Sciatic nerve (tissue), 2 donors: ENCODE data around the gene CD34. TPM values are rescaled to one million over a fixed set of nuclear protein-coding genes. Genes with fewer than 3 reads are reported as not detected.
"Not testable (repeated sequence)": the region's sequence is repeated elsewhere in the genome, so short reads cannot be mapped to it uniquely, and the experiment has no call there.

ENCODE experiments used
- ATAC-seq: fragments of 200-7000 bp; cut with Tn5 transposase; one replicate; pipeline ENCODE4 v1.9.1; 2020; ENCODE audit warnings: mild to moderate bottlenecking, moderate library complexity
- DNase-seq: peaks from one replicate; pipeline ENCODE4 v3.0.0-alpha.2; 2020; ENCODE audit warnings: low spot score
- intact Hi-C: fragments of 100-400 bp; cut with DNase I; formaldehyde crosslinking; loops from one replicate; pipeline ENCODE4 v1.14.2; 2022
- total RNA-seq: library from RNA; stranded (reverse); fragmentation: NEBNext Ultra II Directional; extraction: Animal tissue kit (Norgen Biotek cat#: 25700); gene quantifications from one replicate; pipeline ENCODE4 v1.2.1, GENCODE V29; 2021
- donor health status: DM: no; HTN: no; CAD: no.
- donor health status: DM: no; HTN: no; CAD: no.

Gene CD34
- 103 TPM for total RNA-seq

GRCh38 chr1:207910591-207911354, at the start of gene CD34:
Gene CD34, minus strand, starts transcription at chr1:207911125. Its CDS starts 45 bp downstream, at chr1:207911080.
- intact Hi-C loops, result no loop called here
- no peak for DNase-seq
- ATAC-seq, result peak; percentile 84

GRCh38 chr1:207960346-207960745, 49.4 kb upstream of the CD34 start:
- intact Hi-C loops, result loop anchor here (5.0 kb wide), 1 partner anchor 73 kb away; no protein-coding TSS in a partner anchor
- ATAC-seq (no peak), DNase-seq (no peak)

- ATAC-seq, result no peak
- intact Hi-C loops, result loop anchor here (5.0 kb wide), 1 partner anchor 73 kb away; no protein-coding TSS in a partner anchor
- DNase-seq, result no peak
Measured at GRCh38 chr1:207959910-207960309, 49.0 kb upstream of the CD34 start.

GRCh38 chr1:207959141-207959825, 48.4 kb upstream of the CD34 start:
- peak; percentile 70 for ATAC-seq
- intact Hi-C loops, result no loop called here
- peak; percentile 81 for DNase-seq

GRCh38 chr1:207958376-207959139, 47.6 kb upstream of the CD34 start:
- intact Hi-C loops, result no loop called here
- DNase-seq (no peak), ATAC-seq (no peak)

- ATAC-seq, result no peak
- intact Hi-C loops, result no loop called here
- DNase-seq, result no peak
Measured at GRCh38 chr1:207956986-207957385, 46.1 kb upstream of the CD34 start.

GRCh38 chr1:207954104-207954503, 43.2 kb upstream of the CD34 start:
- DNase-seq, result no peak
- ATAC-seq, result no peak
- intact Hi-C loops, result no loop called here

GRCh38 chr1:207952617-207953542, 42.0 kb upstream of the CD34 start:
- no peak for DNase-seq
- intact Hi-C loops, result no loop called here
- ATAC-seq, result no peak

- DNase-seq, result no peak
- ATAC-seq, result no peak
- intact Hi-C loops, result no loop called here
Measured at GRCh38 chr1:207951652-207952051, 40.7 kb upstream of the CD34 start.

- intact Hi-C loops, result no loop called here
- no peak for ATAC-seq
- DNase-seq, result no peak
Measured at GRCh38 chr1:207950750-207951149, 39.8 kb upstream of the CD34 start.

- no peak for ATAC-seq
- no peak for DNase-seq
- intact Hi-C loops, result no loop called here
Measured at GRCh38 chr1:207949571-207950195, 38.8 kb upstream of the CD34 start.

GRCh38 chr1:207948536-207949250, 37.8 kb upstream of the CD34 start:
- intact Hi-C loops, result no loop called here
- DNase-seq (no peak), ATAC-seq (no peak)

- intact Hi-C loops, result no loop called here
- DNase-seq, result no peak
- ATAC-seq, result no peak
Measured at GRCh38 chr1:207946756-207947155, 35.8 kb upstream of the CD34 start.

GRCh38 chr1:207944571-207944970, 33.6 kb upstream of the CD34 start:
- DNase-seq, result no peak
- intact Hi-C loops, result no loop called here
- no peak for ATAC-seq

- intact Hi-C loops, DNase-seq: not testable (repeated sequence)
- peak; percentile 48 for ATAC-seq
Measured at GRCh38 chr1:207942337-207942741, 31.4 kb upstream of the CD34 start.

GRCh38 chr1:207941665-207942064, 30.7 kb upstream of the CD34 start:
- DNase-seq, result peak; percentile 86
- ATAC-seq, result peak; percentile 95
- intact Hi-C loops, result no loop called here

- intact Hi-C loops, result no loop called here
- ATAC-seq, result no peak
- no peak for DNase-seq
Measured at GRCh38 chr1:207938016-207938415, 27.1 kb upstream of the CD34 start.

- ATAC-seq, result no peak
- intact Hi-C loops, result no loop called here
- DNase-seq, result no peak
Measured at GRCh38 chr1:207937204-207937603, 26.3 kb upstream of the CD34 start.
